GM18526 (cell line): ENCODE results near the gene DNAJC30.
A peak's percentile ranks its signal among the peaks of the same experiment; 100 is the strongest.

ENCODE experiments used
- POLR2A ChIP-seq: IDR thresholded peaks from 3 replicates; pipeline ENCODE4 v1.6.1; 2011; ENCODE audit not compliant: insufficient read length; ENCODE audit errors: extremely low read depth

The DNAJC30 gene

DNA sequence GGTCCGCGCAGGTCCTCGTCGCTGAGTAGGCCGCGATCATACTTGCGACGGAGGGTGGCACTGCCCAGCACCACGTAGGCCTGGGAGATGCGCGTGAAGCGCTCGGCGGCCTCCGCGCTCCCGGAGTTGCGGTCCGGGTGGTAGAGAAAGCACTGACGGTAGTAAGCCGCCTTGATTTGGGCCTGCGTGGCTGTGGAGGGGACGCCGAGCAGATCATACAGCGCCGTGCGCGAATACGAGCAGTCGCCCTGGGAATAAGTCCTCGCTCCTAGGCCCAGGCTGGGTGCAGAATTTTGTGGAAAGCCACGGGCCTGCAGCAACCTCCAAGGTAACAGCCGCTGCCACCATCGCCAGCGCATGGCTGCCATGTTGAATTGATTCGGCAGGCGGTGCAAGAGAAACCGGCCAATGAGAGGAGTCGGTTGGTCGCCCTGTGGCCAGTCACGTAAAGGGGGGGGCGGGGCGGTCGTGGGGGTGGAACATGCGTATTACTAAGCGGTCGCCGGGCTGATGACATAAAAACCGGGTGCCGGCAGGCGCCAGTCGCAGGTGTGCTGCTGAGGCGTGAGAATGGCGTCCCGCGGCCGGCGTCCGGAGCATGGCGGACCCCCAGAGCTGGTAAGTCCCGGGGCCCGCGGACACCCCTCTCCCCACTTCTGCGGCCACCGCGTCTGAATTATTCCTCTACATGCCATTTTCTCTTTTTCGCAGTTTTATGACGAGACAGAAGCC, at the start of gene DNAJC30, which contains the start of gene BUD23:
DNAJC30 (minus strand) TSS at position 398 of the 732 bp plus-strand sequence; CDS start at position 368, 30 bp downstream.
BUD23 (plus strand) TSS at position 542 of the 732 bp plus-strand sequence; CDS start at position 571, 29 bp downstream.
- peak; percentile 90 for TF ChIP-seq POLR2A

DNA sequence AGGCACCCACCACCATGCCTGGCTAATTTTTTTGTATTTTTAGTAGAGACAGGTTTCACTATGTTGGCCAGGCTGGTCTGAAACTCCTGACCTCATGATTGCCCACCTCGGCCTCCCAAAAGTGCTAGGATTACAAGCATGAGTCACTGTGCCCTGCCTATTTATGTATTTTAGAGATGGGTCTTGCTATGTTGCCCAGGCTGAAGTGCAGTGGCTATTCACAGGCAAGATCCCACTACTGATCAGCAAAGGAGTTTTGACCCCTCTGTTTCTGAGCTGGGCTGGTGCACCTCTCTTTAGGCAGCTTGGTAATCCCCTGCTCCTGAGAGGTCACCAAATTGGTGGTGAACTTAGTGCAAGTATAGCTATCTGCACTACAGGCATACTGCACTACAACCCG, 49.1 kb upstream of the DNAJC30 start:
- TF ChIP-seq POLR2A, result no peak

DNA sequence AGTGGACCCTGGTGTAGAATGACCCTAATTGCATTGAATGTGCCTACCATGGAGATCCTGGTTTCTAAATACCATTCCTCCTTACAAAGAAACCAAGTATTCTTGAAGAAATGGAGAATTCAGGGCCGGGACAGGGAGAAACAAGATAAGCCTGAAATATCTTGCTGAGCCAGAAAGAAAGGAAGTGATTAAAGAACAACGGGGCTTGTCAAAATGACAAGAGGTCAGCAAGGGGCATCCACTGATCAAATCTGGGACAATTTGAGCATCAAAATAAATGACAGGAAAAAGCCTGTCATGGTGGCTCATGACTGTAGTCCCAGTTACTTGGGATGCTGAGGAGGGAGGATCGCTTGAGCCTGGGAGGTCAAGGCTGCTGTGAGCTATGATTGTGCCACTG, 47.2 kb upstream of the DNAJC30 start:
- TF ChIP-seq POLR2A, result no peak

DNA sequence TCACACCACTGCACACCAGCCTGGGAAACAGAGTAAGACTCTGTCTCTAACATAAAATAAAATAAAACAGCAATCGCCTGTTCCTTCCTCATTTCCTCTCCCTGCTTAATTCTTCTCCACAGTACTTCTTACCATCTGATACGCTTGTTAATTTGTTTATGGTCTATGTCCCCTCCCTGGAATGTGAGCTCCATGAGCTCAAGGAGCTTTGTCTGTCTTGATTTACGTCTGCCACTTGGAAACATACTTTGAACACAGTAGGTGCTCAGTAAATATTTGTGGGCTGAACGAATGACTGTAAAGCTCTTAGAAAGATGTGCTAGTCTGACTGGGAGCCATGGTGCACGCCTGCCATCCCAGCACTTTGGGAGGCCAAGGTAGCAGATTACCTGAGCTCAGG, 45.3 kb upstream of the DNAJC30 start:
- TF ChIP-seq POLR2A, result no peak

DNA sequence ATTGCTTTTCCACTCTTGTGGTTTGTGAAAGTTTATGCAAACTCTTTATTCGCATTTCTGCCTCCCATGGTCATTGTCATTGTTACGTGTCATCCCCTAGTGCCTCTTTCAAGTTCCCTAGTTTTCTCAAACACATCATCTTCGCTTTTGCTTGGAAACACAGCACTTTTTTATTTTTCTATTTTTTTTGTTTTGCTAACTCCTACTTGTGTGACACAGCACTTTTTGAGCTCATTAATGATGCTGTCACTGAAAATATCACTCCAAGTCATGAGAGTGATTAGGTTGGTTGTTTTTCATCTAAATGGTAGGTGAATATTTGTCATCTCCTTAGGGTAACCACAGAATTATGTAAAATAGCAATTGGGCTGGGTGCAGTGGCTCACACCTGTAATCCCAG, 44.7 kb upstream of the DNAJC30 start:
- TF ChIP-seq POLR2A, result no peak

DNA sequence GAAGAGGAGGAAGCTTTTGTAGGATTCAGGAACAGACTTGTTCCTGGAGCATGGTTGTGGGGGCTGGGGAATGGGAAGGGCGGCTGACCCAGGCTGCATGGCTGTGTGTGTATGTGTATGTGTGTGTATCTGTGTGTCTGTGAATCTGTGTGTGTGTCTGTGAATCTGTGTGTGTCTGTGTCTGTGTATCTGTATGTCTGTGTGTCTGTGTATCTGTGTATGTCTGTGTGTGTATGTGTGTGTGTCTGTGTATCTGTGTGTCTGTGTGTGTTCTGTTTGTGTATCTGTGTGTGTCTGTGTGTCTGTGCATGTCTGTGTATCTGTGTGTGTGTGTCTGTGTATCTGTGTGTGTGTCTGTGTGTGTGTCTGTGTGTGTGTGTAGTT, 42.8 kb upstream of the DNAJC30 start:
- no peak for TF ChIP-seq POLR2A

DNA sequence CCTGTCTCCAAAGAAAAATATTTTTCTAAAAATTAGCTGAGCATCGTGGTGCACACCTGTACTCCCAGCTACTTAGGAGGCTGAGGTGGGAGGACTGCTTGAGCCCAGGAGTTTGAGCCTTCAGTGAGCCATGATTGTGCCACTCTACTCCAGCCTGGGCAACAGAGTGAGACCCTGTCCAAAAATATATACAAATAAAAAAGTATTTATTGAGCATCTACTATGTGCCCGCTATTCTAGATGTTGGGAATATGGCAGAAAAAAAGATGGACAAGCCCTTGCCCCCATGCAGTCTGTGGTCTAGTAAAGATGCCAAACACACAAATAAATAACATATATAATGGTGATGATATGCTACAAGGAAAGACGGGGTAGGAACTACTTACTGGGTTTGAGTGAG, 40.6 kb upstream of the DNAJC30 start:
- no peak for TF ChIP-seq POLR2A

DNA sequence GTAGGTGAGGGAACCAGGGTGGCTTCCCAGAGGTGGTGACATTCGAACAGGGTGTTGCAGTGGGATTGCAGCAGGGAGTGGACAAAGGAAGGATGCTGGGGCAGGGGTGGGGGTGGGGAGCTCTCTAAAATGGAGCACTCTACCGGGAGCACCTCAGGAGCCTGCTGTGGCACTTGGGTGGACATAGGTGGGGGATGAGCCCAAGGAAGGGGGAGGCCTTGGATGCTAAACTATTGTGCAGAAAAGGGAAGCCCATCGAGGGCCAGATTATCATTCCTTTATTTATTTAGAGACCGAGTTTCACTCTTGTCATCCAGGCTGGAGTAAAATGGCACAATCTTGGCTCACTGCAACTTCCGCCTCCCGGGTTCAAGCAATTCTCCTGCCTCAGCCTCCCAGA, 39.5 kb upstream of the DNAJC30 start:
- no peak for TF ChIP-seq POLR2A

DNA sequence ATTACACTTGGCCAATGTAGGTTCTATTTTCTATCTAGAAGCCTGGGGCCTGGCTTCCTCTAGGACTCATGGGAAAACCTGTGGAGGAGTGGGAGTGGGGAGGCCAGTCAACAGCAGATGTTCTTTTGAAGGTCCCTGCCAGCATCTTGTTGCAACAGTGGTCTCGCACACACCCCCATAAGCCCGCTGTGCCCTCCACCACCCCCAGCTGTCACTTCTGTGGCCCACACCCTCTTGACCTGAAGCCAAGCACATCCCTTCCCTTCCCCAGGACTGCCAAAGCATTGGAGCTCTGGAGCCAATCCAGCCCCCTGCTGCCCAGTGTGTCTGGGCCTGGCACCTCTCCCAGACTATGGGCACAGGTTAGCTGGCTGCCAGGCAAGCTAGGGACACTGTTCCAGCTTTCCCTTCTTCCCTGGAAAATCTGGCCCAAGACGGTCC, 38.1 kb upstream of the DNAJC30 start:
- no peak for TF ChIP-seq POLR2A

DNA sequence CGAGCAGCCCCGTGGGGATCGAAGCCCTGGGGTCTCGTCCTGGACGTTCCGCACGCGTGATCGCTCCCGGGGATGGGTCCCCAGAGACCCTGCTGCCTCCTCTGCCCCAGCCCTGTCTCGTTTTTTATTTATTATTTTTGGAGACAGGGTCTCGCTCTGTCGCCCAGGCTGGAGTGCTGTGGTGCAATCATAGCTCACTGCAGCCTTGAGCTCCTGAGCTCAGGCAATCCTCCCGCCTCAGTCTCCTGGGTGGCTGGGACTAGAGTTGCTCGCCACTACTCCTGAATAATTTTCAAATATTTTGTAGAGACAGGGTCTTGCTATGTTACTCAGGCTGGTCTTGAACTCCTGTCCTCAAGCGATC, 36.5 kb upstream of the DNAJC30 start:
- TF ChIP-seq POLR2A, result no peak

DNA sequence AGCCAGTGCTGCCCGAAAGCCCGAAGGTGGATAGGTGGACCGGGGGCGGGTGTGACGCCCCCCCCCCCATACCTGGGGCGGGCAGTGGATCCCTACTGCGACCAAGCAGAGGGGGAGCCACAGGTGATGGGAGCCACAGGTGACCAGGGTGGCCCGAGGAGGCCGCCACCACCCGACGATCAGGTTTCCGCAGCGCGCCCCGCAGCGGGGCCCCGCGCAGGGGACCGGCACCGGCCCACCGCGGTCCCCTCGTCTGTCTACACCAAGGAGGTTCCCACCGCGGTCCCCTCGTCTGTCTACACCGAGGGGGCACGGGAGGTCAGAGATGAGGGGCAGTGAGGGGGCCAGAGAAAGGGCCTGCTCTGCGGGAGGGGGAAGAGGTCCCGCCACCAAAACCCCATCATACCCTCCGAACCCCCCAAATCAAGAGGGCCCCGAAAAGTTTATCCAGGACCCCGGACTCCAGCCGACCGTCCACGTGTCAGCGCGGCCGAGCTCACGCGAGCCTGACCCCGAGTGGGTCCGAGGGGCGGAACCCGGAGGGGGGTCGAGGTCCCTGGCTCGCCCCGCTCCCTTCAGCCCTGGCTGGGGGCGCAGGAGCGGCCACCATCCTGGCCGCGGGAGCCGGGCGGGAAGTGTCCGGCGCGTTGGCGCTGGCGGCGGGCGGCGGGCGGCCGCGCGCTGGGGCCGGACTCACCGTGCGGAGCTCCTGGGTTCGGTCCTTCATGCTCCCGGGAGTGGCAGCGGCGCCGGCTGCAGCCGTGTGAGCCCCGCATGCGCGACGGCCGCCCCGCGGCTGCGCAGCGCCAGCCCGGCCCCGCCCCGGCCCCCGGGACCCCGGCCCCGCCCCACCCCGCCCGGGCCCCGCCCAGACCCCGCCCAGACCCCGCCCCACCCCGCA, 35.9 kb upstream of the DNAJC30 start, which contains the start of gene STX1A:
STX1A (minus strand) TSS at position 765 of the 901 bp plus-strand sequence; CDS start at position 727, 38 bp downstream.
- TF ChIP-seq POLR2A, result peak; percentile 48

DNA sequence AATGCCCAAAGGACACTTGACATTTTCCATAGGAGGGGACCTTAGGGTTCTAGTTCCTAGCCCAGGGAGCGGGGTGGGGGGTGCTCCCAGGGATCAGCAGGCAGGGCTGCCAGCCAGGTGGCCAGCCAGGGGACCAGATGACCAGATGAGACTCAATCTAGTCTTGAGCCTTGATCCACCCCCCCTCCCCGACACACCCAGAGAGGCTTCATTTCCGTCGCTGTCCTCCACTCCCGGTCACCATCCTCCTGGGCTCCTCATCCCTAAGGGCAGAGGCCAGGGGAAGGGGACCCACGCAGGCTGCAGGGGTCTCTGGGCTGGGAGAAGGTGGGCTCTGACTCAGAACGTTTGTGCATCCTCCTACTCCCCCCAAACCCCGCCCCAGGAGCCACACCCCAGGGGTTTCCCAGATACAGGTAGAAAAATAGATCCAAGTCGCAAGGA, 35.2 kb upstream of the DNAJC30 start:
- no peak for TF ChIP-seq POLR2A

DNA sequence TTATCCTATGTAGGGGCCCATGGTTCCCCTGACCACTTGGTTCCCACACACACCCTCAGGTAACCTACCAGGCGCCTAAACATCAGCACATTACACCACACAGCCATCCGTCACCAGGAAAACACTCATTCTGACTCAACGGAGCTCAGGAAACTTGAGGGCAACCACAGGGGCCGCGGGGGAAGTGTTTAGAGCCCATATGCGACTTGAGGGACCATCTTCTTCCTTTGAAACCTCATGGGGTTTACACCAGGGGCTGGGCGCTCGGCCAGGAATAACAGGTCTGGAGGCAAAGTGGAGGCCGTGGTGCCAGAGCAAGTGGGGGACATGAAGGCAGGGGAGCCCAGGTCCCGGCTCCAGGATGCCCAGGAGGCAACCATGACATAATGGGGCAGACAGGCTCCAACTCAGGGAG, 34.7 kb upstream of the DNAJC30 start:
- no peak for TF ChIP-seq POLR2A

DNA sequence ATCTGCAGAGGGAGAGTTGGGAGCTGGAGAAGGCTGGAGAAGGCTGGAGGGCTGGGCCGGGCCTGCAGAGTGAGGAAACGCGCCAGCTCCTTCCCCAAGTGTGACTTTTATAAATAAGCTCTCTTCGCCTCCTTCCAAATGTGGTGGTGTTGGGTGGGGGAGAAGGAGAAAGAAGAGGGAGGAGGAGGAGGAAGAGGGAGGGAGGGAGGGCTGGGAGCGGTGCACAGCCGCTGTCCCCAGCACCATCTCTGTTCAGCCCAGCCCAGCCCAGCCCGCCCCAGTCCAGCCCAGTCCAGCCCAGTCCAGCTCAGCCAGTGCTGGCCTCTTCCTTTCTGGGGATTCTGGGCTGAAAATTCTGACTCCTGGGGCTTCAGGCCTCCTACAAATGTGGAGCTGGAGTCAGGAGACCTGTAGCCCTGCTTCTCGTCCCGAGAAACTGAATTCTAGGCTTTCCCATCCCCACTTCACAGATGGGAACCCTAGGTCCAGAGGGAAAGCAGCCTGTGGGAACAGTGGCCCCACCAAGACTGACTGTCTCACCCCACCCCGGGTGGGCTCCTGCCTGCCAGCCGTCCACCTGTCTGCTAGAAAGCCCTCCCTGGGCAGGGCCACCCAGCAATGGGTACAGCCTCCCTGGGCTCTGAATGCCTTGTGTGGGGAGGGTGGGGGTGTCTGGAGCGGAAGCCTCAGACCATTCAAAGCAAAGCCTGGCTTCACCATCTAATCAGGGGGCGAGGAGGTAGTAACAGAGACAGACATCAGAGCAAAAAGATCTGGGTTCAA, 34.0 kb upstream of the DNAJC30 start:
- no peak for TF ChIP-seq POLR2A

DNA sequence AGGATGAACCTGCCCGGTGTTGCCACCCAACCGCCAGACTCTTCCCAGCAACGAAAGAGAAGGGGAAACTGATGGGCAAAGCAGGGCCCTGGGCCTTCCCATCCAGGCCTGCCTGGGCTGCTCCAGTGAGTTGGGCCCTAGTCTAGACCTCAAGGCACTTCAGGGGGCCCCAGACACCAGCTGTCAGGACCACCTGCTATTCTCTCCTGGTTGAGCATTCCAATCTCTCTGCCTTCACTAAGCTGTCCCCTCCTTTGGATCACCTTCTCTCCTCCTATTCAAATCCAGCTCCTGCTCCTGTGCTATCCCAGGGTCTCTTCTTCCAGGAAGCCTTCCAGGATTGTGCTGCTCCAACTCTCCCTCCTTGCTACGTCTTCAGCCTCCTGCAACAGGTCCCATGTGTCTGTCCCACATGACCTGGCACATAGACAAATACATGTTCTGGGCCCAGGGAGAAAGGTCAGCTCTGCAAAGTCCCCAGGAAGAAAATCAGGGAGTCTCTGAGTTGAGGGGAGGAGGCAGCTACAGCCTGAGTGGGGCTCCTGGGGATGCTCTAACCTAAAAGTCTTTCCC, 33.2 kb upstream of the DNAJC30 start:
- TF ChIP-seq POLR2A, result no peak
